Stimulated activated CD4-positive, alpha-beta T cell treated with anti-CD3 and anti-CD28 coated beads, TNF-alpha, amount 100 ng/mL, for 1 hour (primary cell): ENCODE data around the gene DOCK3.
"Not testable (repeated sequence)": the region's sequence is repeated elsewhere in the genome, so short reads cannot be mapped to it uniquely, and the experiment has no call there.

Source experiments
- DNase-seq, 3 donors: peaks; one replicate each; pipeline ENCODE4 v3.0.0-alpha.2; 2020; ENCODE audit warnings: low read depth in 3 of 3, low spot score in 1 of 3

The DOCK3 gene

DNA sequence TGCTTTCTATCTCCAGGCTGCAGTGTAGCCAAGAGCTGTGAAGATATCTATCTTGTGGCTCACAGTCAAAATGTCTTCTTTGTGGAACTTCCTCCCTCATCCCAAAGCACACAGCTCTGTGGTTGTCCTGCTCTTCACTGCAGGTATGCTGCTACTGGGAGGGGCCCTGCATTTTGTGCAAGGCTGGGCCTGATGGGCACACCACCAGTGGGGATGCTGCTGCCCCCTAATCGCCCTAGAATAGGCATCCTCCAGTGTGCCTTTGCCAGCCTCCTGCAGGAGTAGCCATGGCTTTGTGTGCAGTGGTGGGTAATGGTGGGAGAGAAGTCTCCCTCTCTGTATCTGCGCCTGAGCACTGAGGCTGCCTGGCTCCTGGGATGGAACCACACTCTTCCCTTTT, 297.3 kb downstream of the DOCK3 start:
- no peak for DNase-seq

DNA sequence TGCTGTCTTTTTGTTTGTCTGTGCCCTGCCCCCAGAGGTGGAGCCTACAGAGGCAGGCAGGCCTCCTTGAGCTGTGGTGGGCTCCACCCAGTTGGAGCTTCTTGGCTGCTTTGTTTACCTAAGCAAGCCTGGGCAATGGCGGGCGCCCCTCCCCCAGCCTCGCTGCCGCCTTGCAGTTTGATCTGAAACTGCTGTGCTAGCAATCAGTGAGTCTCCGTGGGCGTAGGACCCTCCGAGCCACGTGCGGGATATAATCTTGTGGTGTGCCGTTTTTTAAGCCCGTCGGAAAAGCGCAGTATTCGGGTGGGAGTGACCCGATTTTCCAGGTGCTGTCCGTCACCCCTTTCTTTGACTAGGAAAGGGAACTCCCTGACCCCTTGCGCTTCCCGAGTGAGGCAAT, 303.9 kb downstream of the DOCK3 start:
- not testable (repeated sequence) for DNase-seq

GRCh38 chr3:50978991-50979667, 304.4 kb downstream of the DOCK3 start:
- DNase-seq: no peak

GRCh38 chr3:50982540-50983325, 308.0 kb downstream of the DOCK3 start:
- no peak for DNase-seq

GRCh38 chr3:50983887-50984286, 309.2 kb downstream of the DOCK3 start:
- DNase-seq: no peak

DNA sequence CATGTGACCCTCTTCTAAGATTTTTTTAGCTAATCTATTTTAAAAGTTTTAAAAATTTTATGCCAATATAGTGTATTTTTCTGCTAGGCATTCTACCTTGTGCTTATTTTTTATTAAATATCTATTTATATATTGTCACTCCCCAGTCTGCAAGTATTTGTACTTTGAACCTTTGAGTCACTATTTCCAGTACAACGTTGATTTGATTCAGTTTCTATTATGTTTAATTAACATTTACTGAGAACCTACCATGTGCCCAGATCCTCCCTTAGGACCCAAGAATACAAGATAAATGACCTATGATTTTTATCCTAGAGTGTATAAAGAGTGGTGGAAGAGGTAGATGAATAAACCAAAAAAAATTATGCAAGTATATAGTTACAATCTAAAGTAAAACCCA, 311.2 kb downstream of the DOCK3 start:
- no peak for DNase-seq

GRCh38 chr3:50986726-50987125, 312.0 kb downstream of the DOCK3 start:
- DNase-seq: no peak

GRCh38 chr3:50994537-50994936, 319.8 kb downstream of the DOCK3 start:
- DNase-seq: no peak

DNA sequence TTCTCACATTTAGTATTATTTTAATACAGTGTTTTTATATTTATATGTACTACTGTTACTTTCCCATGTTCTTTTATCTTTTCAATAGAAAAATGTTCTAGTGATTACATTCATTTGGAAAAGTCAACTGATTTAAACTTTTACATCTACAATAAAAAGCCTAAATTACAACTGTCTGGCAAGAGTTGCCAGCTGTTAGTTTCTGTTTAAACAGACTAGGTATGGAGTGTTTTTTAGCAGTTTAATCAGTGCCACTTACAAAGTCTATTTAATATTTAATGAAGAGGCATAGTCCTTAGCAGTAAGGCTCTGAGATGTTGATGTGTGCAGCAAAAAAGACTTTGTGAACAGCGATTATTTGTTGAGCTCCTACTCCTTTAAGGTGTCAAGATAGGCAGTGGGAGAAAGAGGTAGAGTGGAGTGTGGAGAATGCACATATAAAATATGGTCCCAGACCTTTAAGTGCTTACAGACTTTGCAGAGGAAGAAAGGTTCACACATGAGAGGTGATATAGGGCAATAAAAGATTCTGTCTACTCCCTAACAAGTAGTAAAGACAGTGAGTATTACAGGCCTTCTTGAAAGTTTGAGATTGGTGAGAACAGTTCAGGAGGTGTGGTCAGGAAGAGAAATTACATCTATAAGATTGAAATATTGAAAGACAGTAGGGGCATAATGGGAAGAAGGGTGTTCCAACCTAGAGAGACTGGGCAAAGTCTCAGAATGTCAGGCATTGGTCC, 320.5 kb downstream of the DOCK3 start:
- DNase-seq: no peak

- no peak for DNase-seq
Observed at GRCh38 chr3:51002495-51002894, 327.8 kb downstream of the DOCK3 start.

- no peak for DNase-seq
Observed at GRCh38 chr3:51004235-51004634, 329.5 kb downstream of the DOCK3 start.

- DNase-seq: no peak
Observed at GRCh38 chr3:51024121-51024520, 349.4 kb downstream of the DOCK3 start.

DNA sequence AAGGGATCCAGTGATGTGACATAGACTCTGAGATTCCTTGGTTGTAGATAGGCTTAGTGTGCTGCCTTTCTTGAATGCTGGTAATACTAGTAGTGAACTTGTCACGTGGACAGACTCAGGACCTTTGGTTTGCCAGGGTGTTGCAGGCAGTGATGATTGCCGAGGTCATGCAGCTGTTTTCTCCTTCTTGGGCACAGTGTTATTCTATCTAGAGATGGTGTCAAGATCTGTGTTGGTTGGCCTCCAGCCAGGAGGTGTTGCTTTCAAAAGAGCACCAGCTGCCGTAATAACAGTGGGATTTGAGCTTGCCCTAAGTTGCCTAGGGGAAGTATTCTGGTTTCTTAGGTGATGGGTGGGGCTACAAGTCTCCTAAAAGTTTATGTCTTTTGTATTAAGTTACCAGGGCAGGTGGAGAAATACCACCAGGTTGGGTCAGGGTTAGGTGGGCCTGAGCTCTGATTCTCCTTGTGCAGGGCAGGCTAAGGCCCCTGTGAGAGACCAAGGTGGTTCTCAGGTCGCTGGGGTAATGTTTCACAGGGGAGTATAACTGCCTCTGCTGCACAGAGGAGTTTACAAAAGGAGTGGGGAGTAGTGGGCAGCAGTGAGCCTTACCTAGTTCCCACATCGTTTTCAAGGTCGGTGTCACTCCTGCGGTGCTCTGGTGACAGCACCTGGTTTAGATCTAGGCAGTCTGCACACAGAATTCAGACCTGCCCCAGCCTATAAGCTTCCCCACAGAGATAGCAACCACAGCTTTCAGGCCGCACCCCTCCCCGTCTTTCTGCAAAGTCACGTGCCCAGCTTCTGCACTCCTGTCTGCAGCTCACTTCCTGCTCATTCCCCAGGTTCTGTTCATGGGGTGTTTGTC, 350.3 kb downstream of the DOCK3 start:
- peak; percentile 24 to 50 (median 49) for DNase-seq

DNA sequence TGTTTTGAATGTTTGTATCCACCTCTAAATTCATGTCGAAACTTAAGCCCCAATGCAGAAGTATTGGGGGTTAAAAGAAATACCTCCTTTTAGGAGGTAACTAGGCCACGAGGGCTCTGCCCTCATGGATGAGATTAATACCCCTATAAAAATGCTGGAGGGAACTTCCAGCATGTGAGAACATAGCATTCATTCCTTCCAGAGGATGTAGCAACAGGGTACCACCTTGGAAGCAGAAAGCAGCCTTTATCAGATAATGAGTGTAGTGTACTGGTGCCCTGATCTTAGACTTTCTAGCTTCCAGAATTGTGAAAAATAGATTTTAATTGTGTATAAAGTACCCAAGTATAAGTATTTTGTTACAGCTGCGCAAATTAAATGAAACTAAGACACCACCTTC, 356.9 kb downstream of the DOCK3 start:
- no peak for DNase-seq

GRCh38 chr3:51035630-51036029, 360.9 kb downstream of the DOCK3 start:
- DNase-seq: no peak

DNA sequence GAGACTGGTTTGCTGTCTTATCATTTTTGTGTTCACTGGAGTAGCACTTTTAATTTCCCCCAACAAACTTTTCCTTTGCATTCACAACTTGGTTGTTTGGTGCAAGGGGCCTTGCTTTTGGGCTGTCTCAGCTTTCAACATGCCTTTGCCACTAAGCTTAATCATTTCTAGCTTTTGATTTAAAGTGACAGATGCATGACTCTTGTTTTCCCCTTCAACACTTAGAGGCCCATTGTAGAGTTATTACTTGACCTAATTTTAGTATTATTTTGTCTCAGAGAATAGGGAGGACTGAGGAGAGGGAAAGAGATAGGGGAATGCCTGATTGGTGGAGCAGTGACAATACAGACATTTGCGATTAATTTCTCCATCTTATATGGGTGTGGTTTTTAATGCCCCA, 370.3 kb downstream of the DOCK3 start:
- no peak for DNase-seq

- DNase-seq: no peak
Observed at GRCh38 chr3:51052562-51052961, 377.8 kb downstream of the DOCK3 start.

GRCh38 chr3:51057121-51057520, 382.4 kb downstream of the DOCK3 start:
- DNase-seq: no peak

DNA sequence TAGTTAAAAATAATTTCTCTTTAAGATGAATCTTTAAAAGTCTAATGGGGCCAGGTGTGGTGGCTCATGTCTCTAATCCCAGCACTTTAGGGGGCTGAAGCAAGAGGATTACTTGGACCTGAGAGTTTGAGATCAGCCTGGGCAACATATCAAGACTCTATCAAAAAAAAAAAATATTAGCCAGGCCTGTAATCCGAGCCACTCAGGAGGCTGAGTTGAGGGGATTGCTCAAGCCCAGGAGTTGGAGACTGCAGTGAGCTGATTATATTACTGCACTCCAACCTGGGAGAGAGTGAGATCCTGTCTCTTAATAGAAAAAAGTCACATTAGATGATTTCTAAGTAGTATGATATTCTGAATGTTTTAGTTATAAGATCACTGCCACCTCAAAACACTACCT, 388.3 kb downstream of the DOCK3 start:
- no peak for DNase-seq

- DNase-seq: no peak
Observed at GRCh38 chr3:51075221-51075775, 400.6 kb downstream of the DOCK3 start.

DNA sequence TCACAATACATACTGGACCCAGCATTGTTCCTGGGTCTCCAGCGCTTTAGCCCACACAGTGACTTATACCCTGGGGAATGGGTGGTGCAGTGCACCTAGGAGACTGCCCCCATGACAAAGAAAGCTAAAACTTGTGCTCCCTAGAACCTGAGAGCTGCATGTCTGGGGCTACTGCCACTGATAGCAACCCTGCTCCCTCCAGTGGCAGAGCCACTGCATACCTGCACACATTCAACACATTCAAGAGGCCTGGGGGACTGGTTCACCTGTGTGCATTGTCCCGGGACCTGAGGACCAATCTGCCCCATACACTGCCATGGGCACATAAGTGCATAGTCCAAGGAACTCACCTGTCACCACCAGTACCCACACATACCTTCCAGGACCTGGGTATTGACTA, 407.6 kb downstream of the DOCK3 start:
- no peak for DNase-seq
